SK-N-MC (cell line): Measurements from ENCODE around the gene LELP1.
"Not testable (repeated sequence)": the region's sequence is repeated elsewhere in the genome, so short reads cannot be mapped to it uniquely, and the experiment has no call there.

Experiments used
- EZH2 ChIP-seq: fragments of 200-600 bp; sonication (generic); IDR thresholded peaks from one replicate; pipeline ENCODE4 v1.6.1; 2017; ENCODE audit warnings: antibody characterized with exemption
- FOXP2 ChIP-seq: optimal IDR thresholded peaks from 2 replicates; pipeline ENCODE3; 2011; ENCODE audit warnings: mild to moderate bottlenecking, moderate library complexity; ENCODE audit not compliant: insufficient read depth; ENCODE audit errors: extremely low read length, control extremely low read depth
- POLR2AphosphoS5 ChIP-seq: IDR thresholded peaks from 2 replicates; pipeline ENCODE4 v1.6.1; 2012; ENCODE audit warnings: mild to moderate bottlenecking, low read depth, low read length, borderline replicate concordance

GRCh38 chr1:153223040-153223891 is 20.0 kb downstream of the LELP1 start:
- not testable (repeated sequence) for TF ChIP-seq POLR2AphosphoS5, EZH2, FOXP2
